ENCODE measurements around the gene SPINT2.
"Not testable (repeated sequence)": the region's sequence is repeated elsewhere in the genome, so short reads cannot be mapped to it uniquely, and the experiment has no call there.

- TF ChIP-seq POLR2A (IDR thresholded peaks at IDR 0.05) = not testable (repeated sequence)
- TF ChIP-seq, protein P1, sequence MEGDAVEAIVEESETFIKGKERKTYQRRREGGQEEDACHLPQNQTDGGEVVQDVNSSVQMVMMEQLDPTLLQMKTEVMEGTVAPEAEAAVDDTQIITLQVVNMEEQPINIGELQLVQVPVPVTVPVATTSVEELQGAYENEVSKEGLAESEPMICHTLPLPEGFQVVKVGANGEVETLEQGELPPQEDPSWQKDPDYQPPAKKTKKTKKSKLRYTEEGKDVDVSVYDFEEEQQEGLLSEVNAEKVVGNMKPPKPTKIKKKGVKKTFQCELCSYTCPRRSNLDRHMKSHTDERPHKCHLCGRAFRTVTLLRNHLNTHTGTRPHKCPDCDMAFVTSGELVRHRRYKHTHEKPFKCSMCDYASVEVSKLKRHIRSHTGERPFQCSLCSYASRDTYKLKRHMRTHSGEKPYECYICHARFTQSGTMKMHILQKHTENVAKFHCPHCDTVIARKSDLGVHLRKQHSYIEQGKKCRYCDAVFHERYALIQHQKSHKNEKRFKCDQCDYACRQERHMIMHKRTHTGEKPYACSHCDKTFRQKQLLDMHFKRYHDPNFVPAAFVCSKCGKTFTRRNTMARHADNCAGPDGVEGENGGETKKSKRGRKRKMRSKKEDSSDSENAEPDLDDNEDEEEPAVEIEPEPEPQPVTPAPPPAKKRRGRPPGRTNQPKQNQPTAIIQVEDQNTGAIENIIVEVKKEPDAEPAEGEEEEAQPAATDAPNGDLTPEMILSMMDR (IDR thresholded peaks at IDR 0.05) = not testable (repeated sequence)
These were observed 33.8 kb upstream of the SPINT2 start for GRCh38 chr19:38230506-38231133.

All from sigmoid colon (tissue), 3 donors.